Neural cell (in vitro differentiated cells): ENCODE results near the gene AMBN. TPM values are rescaled to one million over a fixed set of nuclear protein-coding genes. Genes with fewer than 3 reads are reported as not detected.

Experiments
- H2AFZ ChIP-seq: fragments of 200-600, 300-800 bp; sonication (generic), shearing (Covaris generic); 2 replicates; pipeline ENCODE4 v1.6.0; 2014; ENCODE audit warnings: low read depth, mild to moderate bottlenecking, antibody characterized with exemption, low read length, moderate library complexity
- H3F3A ChIP-seq: fragments of 200-600 bp; shearing (Covaris generic); 2 replicates; pipeline ENCODE4 v1.6.1; 2016; ENCODE audit warnings: mild to moderate bottlenecking, moderate library complexity, mixed read lengths, antibody characterized with exemption, low read length; ENCODE audit not compliant: insufficient read depth, poor library complexity, severe bottlenecking
- H3K27ac ChIP-seq: fragments of 200-600, 300-800 bp; sonication (generic), shearing (Covaris generic); 2 replicates; pipeline ENCODE4 v1.5.1; 2014; ENCODE audit warnings: mild to moderate bottlenecking, low read length, moderate library complexity
- H3K27me3 ChIP-seq: fragments of 300-800, 200-600 bp; sonication (generic), shearing (Covaris generic); 2 replicates; pipeline ENCODE4 v1.6.0; 2014; ENCODE audit warnings: mild to moderate bottlenecking, low read depth, low read length, moderate library complexity; ENCODE audit not compliant: insufficient read depth
- H3K36me3 ChIP-seq: fragments of 300-800, 200-600 bp; sonication (generic), shearing (Covaris generic); 2 replicates; pipeline ENCODE4 v1.5.1; 2014; ENCODE audit warnings: mild to moderate bottlenecking, antibody characterized with exemption, low read length, moderate library complexity; ENCODE audit not compliant: insufficient read depth
- H3K4me2 ChIP-seq: fragments of 300-800, 200-600 bp; sonication (generic), shearing (Covaris generic); 2 replicates; pipeline ENCODE4 v1.6.0; 2014; ENCODE audit warnings: mild to moderate bottlenecking, low read length
- H3K4me3 ChIP-seq: fragments of 300-800, 200-600 bp; sonication (generic), shearing (Covaris generic); 2 replicates; pipeline ENCODE4 v1.5.1; 2014; ENCODE audit warnings: mild to moderate bottlenecking, low read length, moderate library complexity
- H3K79me2 ChIP-seq: fragments of 200-600 bp; shearing (Covaris generic); replicated peaks from 2 replicates; pipeline ENCODE4 v1.6.0; 2014; ENCODE audit warnings: mild to moderate bottlenecking, low read length, moderate library complexity; ENCODE audit not compliant: insufficient read depth
- H3K9ac ChIP-seq: fragments of 300-800, 200-600 bp; sonication (generic), shearing (Covaris generic); 2 replicates; pipeline ENCODE4 v1.6.1; 2016; ENCODE audit warnings: mild to moderate bottlenecking, low read length, mixed read lengths
- H3K9me2 ChIP-seq: fragments of 200-600 bp; shearing (Covaris generic); 2 replicates; pipeline ENCODE4 v1.6.1; 2016; ENCODE audit warnings: mild to moderate bottlenecking, low read length, mixed read lengths; ENCODE audit not compliant: insufficient read depth
- H3K9me3 ChIP-seq: fragments of 200-600, 300-800 bp; sonication (generic), shearing (Covaris generic); 2 replicates; pipeline ENCODE4 v1.6.1; 2016; ENCODE audit warnings: mild to moderate bottlenecking, mixed run types, low read length, moderate library complexity, mixed read lengths
- H4K20me1 ChIP-seq: fragments of 200-600 bp; shearing (Covaris generic); 2 replicates; pipeline ENCODE4 v1.6.1; 2016; ENCODE audit warnings: mild to moderate bottlenecking, mixed run types; ENCODE audit not compliant: insufficient read depth
- EP300 ChIP-seq: fragments of 450-650 bp; conservative IDR thresholded peaks from 2 replicates; pipeline ENCODE4 v1.6.1; 2014; ENCODE audit warnings: antibody characterized with exemption, mild to moderate bottlenecking, moderate library complexity; ENCODE audit not compliant: poor library complexity, severe bottlenecking
- EZH2 ChIP-seq: fragments of 200-600, 300-800 bp; shearing (Covaris generic), sonication (generic); IDR thresholded peaks from 2 replicates; pipeline ENCODE4 v1.6.1; 2014; ENCODE audit warnings: antibody characterized with exemption, low read length, borderline replicate concordance, mild to moderate bottlenecking; ENCODE audit not compliant: insufficient read depth, poor library complexity, severe bottlenecking
- MXI1 ChIP-seq: fragments of 450-650 bp; conservative IDR thresholded peaks from 2 replicates; pipeline ENCODE4 v1.6.1; 2014; ENCODE audit warnings: antibody characterized with exemption, mild to moderate bottlenecking; ENCODE audit not compliant: poor library complexity, severe bottlenecking
- POLR2AphosphoS5 ChIP-seq: IDR thresholded peaks from 2 replicates; pipeline ENCODE4 v1.6.1; 2012
- RAD21 ChIP-seq: fragments of 450-650 bp; conservative IDR thresholded peaks from 2 replicates; pipeline ENCODE4 v1.6.1; 2014; ENCODE audit warnings: antibody characterized with exemption, mild to moderate bottlenecking, moderate library complexity
- SMC3 ChIP-seq: fragments of 450-650 bp; conservative IDR thresholded peaks from 2 replicates; pipeline ENCODE4 v1.6.1; 2014; ENCODE audit warnings: antibody characterized with exemption, mild to moderate bottlenecking, moderate library complexity; ENCODE audit not compliant: poor library complexity
- TAF1 ChIP-seq: IDR thresholded peaks from 2 replicates; pipeline ENCODE4 v1.6.1; 2012; ENCODE audit warnings: low read depth
- polyA plus RNA-seq: library from polyadenylated mRNA; depleted of rRNA; stranded (reverse); fragments of >200 nt; gene quantifications from 2 replicates; pipeline ENCODE4 v1.2.3, GENCODE V29; 2014
- TF ChIP-seq, protein P1 (sequence below): fragments of 450-650 bp; IDR thresholded peaks from 2 replicates; pipeline ENCODE4 v1.5.1; 2014; ENCODE audit warnings: antibody characterized with exemption, mild to moderate bottlenecking, moderate library complexity; ENCODE audit not compliant: poor library complexity, severe bottlenecking
- TF ChIP-seq, protein P2 (sequence below): IDR thresholded peaks from 2 replicates; pipeline ENCODE4 v1.6.1; 2012; ENCODE audit warnings: borderline replicate concordance

Gene AMBN
- polyA plus RNA-seq, 1 donor from 2014 or later, result 1.2 TPM

DNA sequence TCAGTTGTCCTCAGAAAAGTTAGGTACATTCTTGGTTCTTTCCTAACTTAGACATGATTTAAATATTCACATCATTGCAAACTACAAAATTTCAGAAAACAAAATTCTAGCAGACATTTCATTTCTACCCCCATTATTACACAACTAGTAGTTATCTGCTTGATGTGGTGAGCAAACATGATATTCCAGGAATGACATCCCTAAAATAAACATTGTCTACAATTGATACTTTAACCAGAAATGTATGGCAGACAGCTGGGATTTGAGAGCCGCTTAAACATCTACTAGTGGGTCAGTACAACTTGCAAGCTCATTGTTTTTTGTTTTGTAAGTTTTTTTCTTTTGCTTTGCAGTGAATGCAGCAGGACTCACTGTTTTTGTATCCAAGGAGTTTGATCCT is 32.1 kb upstream of the AMBN start:
- Histone ChIP-seq H4K20me1 (no peaks in the 10 kb centered on the region), H3K4me2 (no peak overlapping the region), H3K27me3 (no peaks in the 10 kb centered on the region), H2AFZ (no peak overlapping the region), H3K36me3 (no peaks in the 10 kb centered on the region), H3K9me3 (no peaks in the 10 kb centered on the region), H3F3A (no peaks in the 10 kb centered on the region), H3K27ac (no peak overlapping the region), H3K79me2 (no peaks in the 10 kb centered on the region), H3K9me2 (no peaks in the 10 kb centered on the region), H3K4me3 (no peak overlapping the region), H3K9ac (no peak overlapping the region)
- TF ChIP-seq RAD21 (no peak), TAF1 (no peak), MXI1 (no peak), EP300 (no peak), POLR2AphosphoS5 (no peak), EZH2 (no peak), SMC3 (no peak)
- TF ChIP-seq, protein P1, sequence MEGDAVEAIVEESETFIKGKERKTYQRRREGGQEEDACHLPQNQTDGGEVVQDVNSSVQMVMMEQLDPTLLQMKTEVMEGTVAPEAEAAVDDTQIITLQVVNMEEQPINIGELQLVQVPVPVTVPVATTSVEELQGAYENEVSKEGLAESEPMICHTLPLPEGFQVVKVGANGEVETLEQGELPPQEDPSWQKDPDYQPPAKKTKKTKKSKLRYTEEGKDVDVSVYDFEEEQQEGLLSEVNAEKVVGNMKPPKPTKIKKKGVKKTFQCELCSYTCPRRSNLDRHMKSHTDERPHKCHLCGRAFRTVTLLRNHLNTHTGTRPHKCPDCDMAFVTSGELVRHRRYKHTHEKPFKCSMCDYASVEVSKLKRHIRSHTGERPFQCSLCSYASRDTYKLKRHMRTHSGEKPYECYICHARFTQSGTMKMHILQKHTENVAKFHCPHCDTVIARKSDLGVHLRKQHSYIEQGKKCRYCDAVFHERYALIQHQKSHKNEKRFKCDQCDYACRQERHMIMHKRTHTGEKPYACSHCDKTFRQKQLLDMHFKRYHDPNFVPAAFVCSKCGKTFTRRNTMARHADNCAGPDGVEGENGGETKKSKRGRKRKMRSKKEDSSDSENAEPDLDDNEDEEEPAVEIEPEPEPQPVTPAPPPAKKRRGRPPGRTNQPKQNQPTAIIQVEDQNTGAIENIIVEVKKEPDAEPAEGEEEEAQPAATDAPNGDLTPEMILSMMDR, result no peak
- TF ChIP-seq, protein P2, sequence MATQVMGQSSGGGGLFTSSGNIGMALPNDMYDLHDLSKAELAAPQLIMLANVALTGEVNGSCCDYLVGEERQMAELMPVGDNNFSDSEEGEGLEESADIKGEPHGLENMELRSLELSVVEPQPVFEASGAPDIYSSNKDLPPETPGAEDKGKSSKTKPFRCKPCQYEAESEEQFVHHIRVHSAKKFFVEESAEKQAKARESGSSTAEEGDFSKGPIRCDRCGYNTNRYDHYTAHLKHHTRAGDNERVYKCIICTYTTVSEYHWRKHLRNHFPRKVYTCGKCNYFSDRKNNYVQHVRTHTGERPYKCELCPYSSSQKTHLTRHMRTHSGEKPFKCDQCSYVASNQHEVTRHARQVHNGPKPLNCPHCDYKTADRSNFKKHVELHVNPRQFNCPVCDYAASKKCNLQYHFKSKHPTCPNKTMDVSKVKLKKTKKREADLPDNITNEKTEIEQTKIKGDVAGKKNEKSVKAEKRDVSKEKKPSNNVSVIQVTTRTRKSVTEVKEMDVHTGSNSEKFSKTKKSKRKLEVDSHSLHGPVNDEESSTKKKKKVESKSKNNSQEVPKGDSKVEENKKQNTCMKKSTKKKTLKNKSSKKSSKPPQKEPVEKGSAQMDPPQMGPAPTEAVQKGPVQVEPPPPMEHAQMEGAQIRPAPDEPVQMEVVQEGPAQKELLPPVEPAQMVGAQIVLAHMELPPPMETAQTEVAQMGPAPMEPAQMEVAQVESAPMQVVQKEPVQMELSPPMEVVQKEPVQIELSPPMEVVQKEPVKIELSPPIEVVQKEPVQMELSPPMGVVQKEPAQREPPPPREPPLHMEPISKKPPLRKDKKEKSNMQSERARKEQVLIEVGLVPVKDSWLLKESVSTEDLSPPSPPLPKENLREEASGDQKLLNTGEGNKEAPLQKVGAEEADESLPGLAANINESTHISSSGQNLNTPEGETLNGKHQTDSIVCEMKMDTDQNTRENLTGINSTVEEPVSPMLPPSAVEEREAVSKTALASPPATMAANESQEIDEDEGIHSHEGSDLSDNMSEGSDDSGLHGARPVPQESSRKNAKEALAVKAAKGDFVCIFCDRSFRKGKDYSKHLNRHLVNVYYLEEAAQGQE, result no peak

DNA sequence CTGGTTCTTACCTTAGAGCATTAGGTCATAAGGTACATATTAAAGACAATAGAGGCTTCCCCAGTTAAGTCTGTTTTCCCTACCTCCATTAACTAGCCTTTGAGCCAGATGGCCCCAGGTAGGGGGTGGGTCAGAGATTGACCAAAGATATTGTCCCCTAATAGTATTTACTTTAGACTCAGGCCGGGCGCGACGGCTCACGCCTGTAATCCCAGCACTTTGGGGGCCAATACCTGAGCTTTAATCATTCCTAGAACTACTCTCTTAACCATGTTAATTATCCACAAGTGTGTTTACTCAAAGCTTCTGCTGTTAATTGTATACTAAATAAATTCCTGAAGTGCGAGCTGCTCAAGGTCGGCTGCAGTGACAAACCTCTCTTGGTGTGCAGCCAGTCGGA is 28.0 kb upstream of the AMBN start:
- no peak overlapping the region for H3K4me2 ChIP-seq
- no peaks in the 10 kb centered on the region for H3K9me2 ChIP-seq
- H3K27ac ChIP-seq, result no peak overlapping the region
- H3K27me3 ChIP-seq, result no peaks in the 10 kb centered on the region
- H3K4me3 ChIP-seq, result no peak overlapping the region
- H3K9ac ChIP-seq, result no peak overlapping the region
- H3K9me3 ChIP-seq, result no peaks in the 10 kb centered on the region
- no peaks in the 10 kb centered on the region for H4K20me1 ChIP-seq
- H3F3A ChIP-seq, result no peaks in the 10 kb centered on the region
- no peak overlapping the region for H2AFZ ChIP-seq
- TF ChIP-seq RAD21, result no peak
- TF ChIP-seq SMC3, result no peak
- TF ChIP-seq, protein P1, result no peak
- TF ChIP-seq EP300, result no peak
- TF ChIP-seq EZH2, result no peak
- H3K36me3 ChIP-seq, result no peaks in the 10 kb centered on the region
- no peaks in the 10 kb centered on the region for H3K79me2 ChIP-seq
